VCaP (cell line): ENCODE measurements around the gene RIN3.

Experiments used
- H3K27ac ChIP-seq: fragments of 450-650 bp; 2 replicates; pipeline ENCODE4 v1.5.1; 2017
- TF ChIP-seq, protein P1 (sequence below): fragments of 450-650 bp; conservative IDR thresholded peaks from 2 replicates; pipeline ENCODE4 v1.5.1; 2017; ENCODE audit warnings: mild to moderate bottlenecking, moderate library complexity

The RIN3 gene

DNA sequence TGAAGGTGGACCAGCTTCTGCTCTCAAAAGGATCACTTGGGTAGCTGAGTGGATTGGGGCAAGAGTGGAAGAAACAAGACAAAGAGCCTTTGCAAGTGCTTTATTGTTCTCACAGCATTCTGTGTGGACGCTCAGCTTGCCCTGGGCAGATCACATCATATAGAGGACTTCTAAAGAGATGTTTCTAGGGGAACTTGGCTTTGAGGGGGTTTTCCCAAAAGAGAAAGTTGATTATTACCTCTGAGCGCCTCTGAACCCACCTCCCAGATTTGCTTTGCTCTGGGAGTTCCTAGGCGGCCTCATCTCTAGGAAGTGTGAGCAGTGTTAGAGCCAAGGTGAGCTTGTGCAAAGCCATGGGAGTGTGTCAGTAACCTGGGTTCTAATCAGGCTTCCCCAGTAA is 81.7 kb downstream of the RIN3 start:
- TF ChIP-seq, protein P1, sequence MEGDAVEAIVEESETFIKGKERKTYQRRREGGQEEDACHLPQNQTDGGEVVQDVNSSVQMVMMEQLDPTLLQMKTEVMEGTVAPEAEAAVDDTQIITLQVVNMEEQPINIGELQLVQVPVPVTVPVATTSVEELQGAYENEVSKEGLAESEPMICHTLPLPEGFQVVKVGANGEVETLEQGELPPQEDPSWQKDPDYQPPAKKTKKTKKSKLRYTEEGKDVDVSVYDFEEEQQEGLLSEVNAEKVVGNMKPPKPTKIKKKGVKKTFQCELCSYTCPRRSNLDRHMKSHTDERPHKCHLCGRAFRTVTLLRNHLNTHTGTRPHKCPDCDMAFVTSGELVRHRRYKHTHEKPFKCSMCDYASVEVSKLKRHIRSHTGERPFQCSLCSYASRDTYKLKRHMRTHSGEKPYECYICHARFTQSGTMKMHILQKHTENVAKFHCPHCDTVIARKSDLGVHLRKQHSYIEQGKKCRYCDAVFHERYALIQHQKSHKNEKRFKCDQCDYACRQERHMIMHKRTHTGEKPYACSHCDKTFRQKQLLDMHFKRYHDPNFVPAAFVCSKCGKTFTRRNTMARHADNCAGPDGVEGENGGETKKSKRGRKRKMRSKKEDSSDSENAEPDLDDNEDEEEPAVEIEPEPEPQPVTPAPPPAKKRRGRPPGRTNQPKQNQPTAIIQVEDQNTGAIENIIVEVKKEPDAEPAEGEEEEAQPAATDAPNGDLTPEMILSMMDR, result no peak
- H3K27ac ChIP-seq, result no peak overlapping the region

DNA sequence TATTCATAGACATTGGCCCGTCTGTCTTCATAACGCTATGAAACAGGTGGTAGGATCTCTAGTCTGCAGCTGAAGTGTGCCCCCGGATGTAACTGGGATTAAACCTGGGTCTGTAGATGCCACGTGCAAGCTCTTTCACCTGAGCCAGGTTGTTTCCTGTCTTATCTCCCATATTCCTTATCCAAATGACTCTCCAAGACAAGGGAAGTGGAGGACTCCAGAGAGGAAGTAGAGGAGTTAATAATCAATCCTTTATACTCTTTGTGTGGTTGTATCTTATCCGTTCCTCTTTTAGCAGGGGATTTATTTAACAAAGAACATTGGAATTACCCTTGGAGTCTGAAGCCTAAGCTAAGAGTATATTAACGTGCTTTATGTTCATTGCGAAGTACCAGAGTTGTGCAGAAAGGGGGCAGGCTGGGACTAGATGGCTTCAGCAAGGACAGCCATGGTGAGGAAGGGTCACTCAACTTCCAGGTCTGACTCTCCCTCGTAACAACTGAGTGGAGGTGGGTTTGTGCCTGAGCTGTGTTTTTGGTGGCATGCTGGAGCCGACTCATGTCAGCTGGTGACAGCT is 82.8 kb downstream of the RIN3 start:
- H3K27ac ChIP-seq, result no peak overlapping the region
- TF ChIP-seq, protein P1, result no peak

DNA sequence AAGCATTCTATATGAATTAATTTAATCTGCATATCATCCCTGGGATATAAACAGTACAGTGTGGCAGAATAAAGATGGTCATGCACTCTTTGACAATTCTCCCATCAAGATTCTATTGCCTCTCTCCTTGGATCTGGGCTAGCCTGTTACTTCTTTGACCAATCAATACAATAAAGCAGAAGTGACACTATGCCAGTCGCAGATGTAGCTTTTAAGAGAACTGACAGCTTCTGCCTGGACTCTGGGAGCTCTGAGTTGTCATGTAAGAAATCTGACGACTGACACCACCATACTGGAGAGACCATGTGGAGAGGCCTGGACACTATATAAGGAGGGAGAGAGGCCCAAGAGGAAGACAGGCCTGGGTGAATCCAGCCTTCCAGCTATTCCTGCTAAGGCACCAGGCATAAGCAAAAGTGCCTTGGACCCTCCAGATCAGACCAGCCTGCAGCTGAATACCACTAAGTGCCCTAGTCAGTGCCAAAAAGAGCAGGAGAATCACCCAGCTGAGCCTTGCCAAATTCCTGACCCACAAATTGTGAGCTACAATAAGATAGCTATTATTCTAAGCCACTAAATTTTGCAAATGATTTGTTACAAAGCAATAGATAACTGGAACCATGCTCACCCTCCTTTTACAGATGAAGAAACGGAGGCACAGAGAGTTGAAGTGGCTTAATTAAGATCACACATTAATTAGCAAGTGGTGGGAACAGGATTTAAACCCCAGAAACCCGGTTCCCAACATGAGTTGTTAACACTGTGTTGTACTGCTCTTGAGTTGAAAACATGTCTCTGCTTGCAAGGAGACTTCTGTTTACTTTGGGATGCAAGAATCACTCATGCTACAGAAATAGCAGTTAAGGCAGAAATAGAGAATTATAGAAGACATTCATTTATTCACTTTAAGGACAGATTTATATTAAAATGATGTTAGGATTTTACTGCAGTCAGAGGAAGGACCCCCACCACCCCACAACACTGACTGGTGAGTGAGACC is 84.6 kb downstream of the RIN3 start:
- TF ChIP-seq, protein P1, result no peak
- no peak overlapping the region for H3K27ac ChIP-seq

DNA sequence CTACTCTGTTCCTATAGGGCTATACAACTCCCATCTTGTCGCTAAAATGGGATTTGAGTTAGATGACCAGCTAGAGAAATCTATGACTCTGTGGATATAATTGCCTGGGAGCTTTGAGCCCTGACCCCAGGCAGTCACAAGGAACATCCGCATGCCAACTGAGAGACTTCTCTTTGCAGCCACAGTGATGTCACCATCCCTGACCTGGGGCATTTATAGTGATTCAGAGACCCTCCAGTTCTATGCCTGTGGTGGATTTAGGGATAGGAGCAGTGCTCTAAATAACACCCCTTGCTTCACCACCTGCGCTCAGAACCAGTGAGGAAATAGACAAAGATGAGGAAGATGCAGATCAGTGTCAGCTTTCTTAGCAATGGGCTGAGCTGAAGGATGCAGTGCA is 86.2 kb downstream of the RIN3 start:
- TF ChIP-seq, protein P1, result no peak
- no peak overlapping the region for H3K27ac ChIP-seq

DNA sequence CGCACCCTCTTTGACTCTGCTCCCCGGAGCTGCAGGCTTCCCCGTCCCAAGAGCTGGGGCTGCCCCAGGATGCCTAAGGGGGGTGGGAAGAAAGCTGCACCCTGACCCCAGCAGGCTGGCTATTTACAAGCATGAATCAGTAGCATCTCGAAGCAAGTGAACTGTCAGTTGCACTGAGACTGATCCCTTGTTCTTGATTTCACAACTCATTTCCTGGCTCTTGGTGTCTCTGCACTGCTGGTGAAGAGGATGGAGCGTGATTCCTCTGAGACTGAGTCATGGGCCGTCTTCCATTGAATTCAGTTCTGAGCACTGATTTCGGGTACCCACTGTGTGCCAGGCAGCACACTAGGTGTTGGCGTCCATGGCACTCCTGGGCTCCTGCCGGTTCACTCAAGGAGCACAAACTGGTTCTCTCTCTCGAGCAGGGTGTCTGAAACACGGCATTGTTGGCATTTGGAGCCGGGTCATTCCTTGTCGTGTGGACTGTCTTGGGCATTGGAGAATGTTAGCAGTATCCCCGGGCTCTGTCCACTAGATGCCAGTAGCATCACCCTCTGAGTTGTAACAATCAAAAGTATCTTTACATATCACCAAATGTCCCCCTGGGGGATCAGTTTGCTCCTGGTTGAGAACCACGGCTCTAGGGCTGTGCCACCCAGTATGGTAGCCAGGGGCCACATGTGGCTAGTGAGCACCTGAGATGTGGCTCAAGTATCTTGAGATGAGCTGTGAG is 86.9 kb downstream of the RIN3 start:
- no peak overlapping the region for H3K27ac ChIP-seq
- TF ChIP-seq, protein P1, result peak; percentile 68

DNA sequence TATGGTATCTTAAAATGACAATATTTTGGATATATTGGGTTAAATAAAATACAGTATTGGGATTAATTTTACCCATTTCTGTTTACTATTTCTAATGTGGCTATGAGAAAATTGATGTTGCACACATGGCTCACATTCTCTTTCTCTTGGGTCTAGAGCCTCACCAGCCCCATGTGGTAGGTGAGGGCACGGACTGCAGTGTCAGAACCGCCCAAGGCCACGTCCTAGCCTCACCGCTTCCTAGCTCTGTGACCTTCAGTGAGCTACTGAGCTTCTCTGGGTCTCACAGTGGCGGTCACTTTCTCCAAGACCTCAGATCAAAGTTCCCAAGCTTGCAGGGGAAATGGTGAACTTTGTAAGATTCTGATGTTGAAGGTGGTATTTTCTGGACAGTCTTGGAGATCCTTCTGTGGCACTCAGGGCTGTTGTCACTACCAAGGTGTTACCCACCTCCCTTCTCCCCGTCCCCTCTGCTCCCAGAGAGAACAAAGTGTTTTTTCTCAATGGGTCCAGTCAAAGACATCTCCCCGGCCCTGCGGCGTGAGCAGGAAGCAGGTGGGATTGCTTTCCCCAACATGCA is 87.6 kb downstream of the RIN3 start:
- TF ChIP-seq, protein P1, result no peak
- no peak overlapping the region for H3K27ac ChIP-seq
